ENCODE measurements around the gene AKR1C1. TPM values are rescaled to one million over a fixed set of nuclear protein-coding genes. Genes with fewer than 3 reads are reported as not detected.

AKR1C1 gene
- total RNA-seq, 1 experiment from 2014 or later: 4.1 TPM

DNA sequence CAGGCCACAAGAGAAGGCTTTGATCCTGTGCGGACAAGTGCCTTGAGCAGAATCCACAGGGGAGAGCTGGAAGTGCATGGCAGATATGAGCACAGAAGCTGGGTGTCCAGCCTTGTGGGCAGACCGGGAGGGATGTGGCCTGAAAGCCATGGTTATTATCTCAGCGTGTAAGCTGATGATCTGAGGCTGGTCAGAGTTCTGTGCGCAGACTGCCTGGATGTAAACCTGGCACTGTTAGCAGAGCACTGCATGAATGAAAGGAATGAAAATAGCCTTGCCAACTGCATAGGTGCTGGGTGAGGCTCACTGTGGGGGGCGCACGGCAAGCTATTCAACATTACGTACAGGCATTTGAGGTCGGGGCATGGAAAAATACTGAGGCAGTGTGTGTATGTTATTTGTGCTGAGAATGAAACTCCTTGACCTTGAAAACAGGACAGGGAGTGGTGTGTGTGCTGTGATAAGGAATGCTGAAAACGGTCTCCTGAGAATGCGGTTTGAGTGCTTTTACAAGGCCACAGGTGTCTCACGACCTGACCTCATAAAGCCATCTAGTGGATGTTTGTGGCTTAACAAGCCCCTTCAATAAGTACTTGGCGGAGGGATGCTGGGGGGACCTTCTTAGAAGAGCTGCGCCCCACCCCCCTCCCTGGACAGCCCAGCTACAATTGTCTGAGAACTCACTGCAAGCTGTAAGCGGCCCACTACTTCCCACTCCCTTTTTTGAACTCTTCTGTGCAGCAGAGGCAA is 18.7 kb downstream of the AKR1C1 start:
- no peak overlapping the region; the same call in 1 of the 2 replicates for H3K4me3 Mint-ChIP-seq
- no peaks in the 10 kb centered on the region; the same call in 1 of the 2 replicates for H3K27me3 Mint-ChIP-seq (ENCODE audit: low read depth)
- TF ChIP-seq TEAD1 (CRISPR knock-in tag; IDR thresholded peaks at IDR 0.05): no peak
- no peak for TF ChIP-seq ZNF138 (CRISPR knock-in tag; conservative IDR thresholded peaks at IDR 0.05)
- TF ChIP-seq JAZF1 (CRISPR knock-in tag; IDR thresholded peaks at IDR 0.05): no peak
- TF ChIP-seq, protein P1, sequence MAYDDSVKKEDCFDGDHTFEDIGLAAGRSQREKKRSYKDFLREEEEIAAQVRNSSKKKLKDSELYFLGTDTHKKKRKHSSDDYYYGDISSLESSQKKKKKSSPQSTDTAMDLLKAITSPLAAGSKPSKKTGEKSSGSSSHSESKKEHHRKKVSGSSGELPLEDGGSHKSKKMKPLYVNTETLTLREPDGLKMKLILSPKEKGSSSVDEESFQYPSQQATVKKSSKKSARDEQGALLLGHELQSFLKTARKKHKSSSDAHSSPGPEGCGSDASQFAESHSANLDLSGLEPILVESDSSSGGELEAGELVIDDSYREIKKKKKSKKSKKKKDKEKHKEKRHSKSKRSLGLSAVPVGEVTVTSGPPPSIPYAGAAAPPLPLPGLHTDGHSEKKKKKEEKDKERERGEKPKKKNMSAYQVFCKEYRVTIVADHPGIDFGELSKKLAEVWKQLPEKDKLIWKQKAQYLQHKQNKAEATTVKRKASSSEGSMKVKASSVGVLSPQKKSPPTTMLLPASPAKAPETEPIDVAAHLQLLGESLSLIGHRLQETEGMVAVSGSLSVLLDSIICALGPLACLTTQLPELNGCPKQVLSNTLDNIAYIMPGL (CRISPR knock-in tag; IDR thresholded peaks at IDR 0.05): 0 out of 2 replicates have a peak, but pooled peaks have one; percentile 34
- no peak for TF ChIP-seq SP1 (CRISPR knock-in tag; conservative IDR thresholded peaks at IDR 0.05)
- TF ChIP-seq, protein P2, sequence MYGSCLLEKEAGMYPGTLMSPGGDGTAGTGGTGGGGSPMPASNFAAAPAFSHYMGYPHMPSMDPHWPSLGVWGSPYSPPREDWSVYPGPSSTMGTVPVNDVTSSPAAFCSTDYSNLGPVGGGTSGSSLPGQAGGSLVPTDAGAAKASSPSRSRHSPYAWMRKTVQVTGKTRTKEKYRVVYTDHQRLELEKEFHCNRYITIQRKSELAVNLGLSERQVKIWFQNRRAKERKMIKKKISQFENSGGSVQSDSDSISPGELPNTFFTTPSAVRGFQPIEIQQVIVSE (CRISPR knock-in tag; IDR thresholded peaks at IDR 0.05; ENCODE audit: borderline replicate concordance): no peak
- TF ChIP-seq, protein P3, sequence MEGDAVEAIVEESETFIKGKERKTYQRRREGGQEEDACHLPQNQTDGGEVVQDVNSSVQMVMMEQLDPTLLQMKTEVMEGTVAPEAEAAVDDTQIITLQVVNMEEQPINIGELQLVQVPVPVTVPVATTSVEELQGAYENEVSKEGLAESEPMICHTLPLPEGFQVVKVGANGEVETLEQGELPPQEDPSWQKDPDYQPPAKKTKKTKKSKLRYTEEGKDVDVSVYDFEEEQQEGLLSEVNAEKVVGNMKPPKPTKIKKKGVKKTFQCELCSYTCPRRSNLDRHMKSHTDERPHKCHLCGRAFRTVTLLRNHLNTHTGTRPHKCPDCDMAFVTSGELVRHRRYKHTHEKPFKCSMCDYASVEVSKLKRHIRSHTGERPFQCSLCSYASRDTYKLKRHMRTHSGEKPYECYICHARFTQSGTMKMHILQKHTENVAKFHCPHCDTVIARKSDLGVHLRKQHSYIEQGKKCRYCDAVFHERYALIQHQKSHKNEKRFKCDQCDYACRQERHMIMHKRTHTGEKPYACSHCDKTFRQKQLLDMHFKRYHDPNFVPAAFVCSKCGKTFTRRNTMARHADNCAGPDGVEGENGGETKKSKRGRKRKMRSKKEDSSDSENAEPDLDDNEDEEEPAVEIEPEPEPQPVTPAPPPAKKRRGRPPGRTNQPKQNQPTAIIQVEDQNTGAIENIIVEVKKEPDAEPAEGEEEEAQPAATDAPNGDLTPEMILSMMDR (IDR thresholded peaks at IDR 0.05): peak; percentile 49
- TF ChIP-seq ZNF671 (CRISPR knock-in tag; IDR thresholded peaks at IDR 0.05): no peak
- peak; percentile 53 for TF ChIP-seq GABPB1 (CRISPR knock-in tag; IDR thresholded peaks at IDR 0.05)

DNA sequence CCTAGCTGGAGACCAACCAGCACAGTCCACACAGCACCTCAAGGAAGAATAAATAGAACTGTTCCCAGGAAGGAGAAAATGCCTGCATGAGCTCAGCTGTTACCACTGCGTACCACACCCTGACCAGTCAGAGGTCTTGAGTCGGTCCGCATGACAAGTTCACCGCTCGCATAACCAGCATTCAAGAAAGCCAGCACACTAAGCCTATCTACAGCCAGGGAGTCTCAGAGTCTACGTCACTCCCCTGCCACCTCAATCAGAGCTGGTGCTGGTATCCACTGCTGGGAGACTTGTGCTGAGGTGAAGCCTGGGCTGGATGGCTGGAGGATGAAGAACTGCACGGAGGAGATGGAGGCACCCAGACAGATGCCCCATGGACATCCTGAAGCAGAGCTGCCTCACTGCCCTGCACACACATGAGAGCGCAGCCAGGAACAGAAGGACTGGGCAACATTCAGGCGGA is 19.6 kb downstream of the AKR1C1 start:
- Mint-ChIP-seq H3K4me1 (peaks cover 21% of the 10 kb centered on the region), H3K4me3 (no peak overlapping the region), H3K27me3 (ENCODE audit: low read depth) (no peaks in the 10 kb centered on the region; the same call in 1 of the 2 replicates), H3K36me3 (0 out of 2 replicates have a peak, but pooled peaks cover 6% of the 10 kb centered on the region), H3K27ac (no peak overlapping the region), H3K9me3 (peaks cover 21% of the 10 kb centered on the region)
- CTCF ChIA-PET: interaction anchor here (0.7 to 5.4 kb wide), 7 partner anchors 20 to 168 kb away, joined by 3 to 70 read pairs (median 6); partner anchors contain the start of gene AKR1C1
- ATAC-seq: no peak
- TF ChIP-seq, protein P4, sequence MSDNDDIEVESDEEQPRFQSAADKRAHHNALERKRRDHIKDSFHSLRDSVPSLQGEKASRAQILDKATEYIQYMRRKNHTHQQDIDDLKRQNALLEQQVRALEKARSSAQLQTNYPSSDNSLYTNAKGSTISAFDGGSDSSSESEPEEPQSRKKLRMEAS (CRISPR knock-in tag; IDR thresholded peaks at IDR 0.05): no peak
- POLR2A ChIA-PET: no interaction called here
- no peak for DNase-seq (ENCODE audit: low spot score)

More for the DNA sequence above, 18.7 kb downstream of the AKR1C1 start:
- ATAC-seq (peak; percentile 90), DNase-seq (ENCODE audit: low spot score) (peak; percentile 30)
- Mint-ChIP-seq H3K9me3 (peaks cover 21% of the 10 kb centered on the region), H3K27ac (no peak overlapping the region), H3K4me1 (peaks cover 21% of the 10 kb centered on the region), H3K36me3 (0 out of 2 replicates have a peak, but pooled peaks cover 6% of the 10 kb centered on the region)
- ChIA-PET POLR2A (no interaction called here), CTCF (interaction anchor here (0.7 to 5.4 kb wide), 8 partner anchors 19 to 167 kb away, joined by 3 to 70 read pairs (median 5); partner anchors contain the start of gene AKR1C1)

DNA sequence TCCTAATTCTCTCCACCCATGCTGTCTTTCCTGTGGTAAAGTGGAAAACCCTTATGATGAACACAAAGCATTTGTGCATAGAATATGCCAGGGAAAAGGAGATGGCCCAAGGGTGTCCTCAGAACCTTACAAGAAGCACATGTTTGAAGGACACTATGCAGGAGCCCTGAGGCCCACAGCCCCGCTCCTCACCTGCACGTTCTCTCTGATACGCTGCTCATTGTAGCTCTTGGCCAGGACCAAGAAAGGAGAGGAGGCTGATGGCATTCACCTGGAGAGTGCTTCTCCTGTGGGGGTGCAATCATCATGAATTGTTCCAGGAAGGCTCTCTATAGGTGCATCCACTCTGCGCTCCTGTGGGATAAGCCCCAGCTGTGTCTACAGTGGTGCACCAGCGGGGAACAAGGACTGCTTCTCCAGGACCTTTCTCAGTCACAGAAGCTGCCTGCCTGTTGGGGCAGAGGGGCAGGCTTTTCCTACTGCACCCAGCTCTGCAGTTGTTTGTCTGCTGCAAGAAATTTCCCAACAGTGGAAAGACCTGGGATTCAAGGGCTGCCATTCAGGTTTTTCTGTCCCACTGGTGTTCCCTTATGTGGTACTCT is 20.5 kb downstream of the AKR1C1 start:
- DNase-seq (ENCODE audit: low spot score): no peak
- Mint-ChIP-seq H3K4me1 (peaks cover 21% of the 10 kb centered on the region), H3K27me3 (ENCODE audit: low read depth) (no peaks in the 10 kb centered on the region; the same call in 1 of the 2 replicates), H3K9me3 (peaks cover 21% of the 10 kb centered on the region), H3K4me3 (no peak overlapping the region), H3K27ac (no peak overlapping the region), H3K36me3 (0 out of 2 replicates have a peak, but pooled peaks cover 6% of the 10 kb centered on the region)
- ChIA-PET CTCF (interaction anchor here (1.8 to 5.4 kb wide), 2 partner anchors 134 to 169 kb away, joined by 8 to 70 read pairs; no protein-coding TSS in a partner anchor), POLR2A (no interaction called here)
- no peak for ATAC-seq
- TF ChIP-seq, protein P5, sequence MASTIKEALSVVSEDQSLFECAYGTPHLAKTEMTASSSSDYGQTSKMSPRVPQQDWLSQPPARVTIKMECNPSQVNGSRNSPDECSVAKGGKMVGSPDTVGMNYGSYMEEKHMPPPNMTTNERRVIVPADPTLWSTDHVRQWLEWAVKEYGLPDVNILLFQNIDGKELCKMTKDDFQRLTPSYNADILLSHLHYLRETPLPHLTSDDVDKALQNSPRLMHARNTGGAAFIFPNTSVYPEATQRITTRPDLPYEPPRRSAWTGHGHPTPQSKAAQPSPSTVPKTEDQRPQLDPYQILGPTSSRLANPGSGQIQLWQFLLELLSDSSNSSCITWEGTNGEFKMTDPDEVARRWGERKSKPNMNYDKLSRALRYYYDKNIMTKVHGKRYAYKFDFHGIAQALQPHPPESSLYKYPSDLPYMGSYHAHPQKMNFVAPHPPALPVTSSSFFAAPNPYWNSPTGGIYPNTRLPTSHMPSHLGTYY (CRISPR knock-in tag; IDR thresholded peaks at IDR 0.05): no peak
- TF ChIP-seq HMGA2 (CRISPR knock-in tag; IDR thresholded peaks at IDR 0.05) (no peak), FOXP1 (CRISPR knock-in tag; IDR thresholded peaks at IDR 0.05; ENCODE audit: borderline replicate concordance) (no peak), NR1H2 (CRISPR knock-in tag; IDR thresholded peaks at IDR 0.05) (no peak), JAZF1 (CRISPR knock-in tag; IDR thresholded peaks at IDR 0.05) (no peak), FOXJ3 (CRISPR knock-in tag; IDR thresholded peaks at IDR 0.05; ENCODE audit: borderline replicate concordance) (no peak)
- TF ChIP-seq, protein P2 (CRISPR knock-in tag; IDR thresholded peaks at IDR 0.05; ENCODE audit: borderline replicate concordance): no peak
- TF ChIP-seq, protein P6, sequence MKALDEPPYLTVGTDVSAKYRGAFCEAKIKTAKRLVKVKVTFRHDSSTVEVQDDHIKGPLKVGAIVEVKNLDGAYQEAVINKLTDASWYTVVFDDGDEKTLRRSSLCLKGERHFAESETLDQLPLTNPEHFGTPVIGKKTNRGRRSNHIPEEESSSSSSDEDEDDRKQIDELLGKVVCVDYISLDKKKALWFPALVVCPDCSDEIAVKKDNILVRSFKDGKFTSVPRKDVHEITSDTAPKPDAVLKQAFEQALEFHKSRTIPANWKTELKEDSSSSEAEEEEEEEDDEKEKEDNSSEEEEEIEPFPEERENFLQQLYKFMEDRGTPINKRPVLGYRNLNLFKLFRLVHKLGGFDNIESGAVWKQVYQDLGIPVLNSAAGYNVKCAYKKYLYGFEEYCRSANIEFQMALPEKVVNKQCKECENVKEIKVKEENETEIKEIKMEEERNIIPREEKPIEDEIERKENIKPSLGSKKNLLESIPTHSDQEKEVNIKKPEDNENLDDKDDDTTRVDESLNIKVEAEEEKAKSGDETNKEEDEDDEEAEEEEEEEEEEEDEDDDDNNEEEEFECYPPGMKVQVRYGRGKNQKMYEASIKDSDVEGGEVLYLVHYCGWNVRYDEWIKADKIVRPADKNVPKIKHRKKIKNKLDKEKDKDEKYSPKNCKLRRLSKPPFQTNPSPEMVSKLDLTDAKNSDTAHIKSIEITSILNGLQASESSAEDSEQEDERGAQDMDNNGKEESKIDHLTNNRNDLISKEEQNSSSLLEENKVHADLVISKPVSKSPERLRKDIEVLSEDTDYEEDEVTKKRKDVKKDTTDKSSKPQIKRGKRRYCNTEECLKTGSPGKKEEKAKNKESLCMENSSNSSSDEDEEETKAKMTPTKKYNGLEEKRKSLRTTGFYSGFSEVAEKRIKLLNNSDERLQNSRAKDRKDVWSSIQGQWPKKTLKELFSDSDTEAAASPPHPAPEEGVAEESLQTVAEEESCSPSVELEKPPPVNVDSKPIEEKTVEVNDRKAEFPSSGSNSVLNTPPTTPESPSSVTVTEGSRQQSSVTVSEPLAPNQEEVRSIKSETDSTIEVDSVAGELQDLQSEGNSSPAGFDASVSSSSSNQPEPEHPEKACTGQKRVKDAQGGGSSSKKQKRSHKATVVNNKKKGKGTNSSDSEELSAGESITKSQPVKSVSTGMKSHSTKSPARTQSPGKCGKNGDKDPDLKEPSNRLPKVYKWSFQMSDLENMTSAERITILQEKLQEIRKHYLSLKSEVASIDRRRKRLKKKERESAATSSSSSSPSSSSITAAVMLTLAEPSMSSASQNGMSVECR (CRISPR knock-in tag; IDR thresholded peaks at IDR 0.05; ENCODE audit: borderline replicate concordance): no peak

All from WTC11 (cell line).